ENCODE measurements around the gene GAS5. TPM values are rescaled to one million over a fixed set of nuclear protein-coding genes. Genes with fewer than 3 reads are reported as not detected.
A peak's percentile ranks its signal among the peaks of the same experiment; 100 is the strongest.

GAS5 gene
- total and polyA plus RNA-seq, 5 donors from 2014 or later = 279 to 511 (median 414) TPM

DNA sequence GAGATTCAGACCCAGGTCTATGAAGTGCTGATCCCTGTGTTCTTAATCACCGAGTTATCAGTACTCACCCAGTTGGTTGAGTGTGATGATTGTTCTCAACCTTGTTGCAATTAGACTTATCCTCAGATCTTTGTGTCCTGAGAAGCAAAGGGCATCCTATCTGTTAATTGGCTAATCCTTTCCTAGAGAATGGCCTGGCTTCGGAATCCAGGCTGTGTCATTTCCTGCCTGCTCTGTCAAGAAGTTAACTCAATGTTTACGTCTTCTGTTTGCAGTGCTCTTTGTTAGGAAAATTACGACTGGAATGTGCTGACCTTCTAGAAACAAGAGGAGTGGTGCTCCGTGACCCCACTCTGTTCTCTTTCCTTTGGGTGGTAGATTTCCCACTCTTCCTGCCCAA lies 14.7 kb downstream of the GAS5 start:
- Histone ChIP-seq H3K9me3 (ENCODE audit: control insufficient read depth in 2 of 2, low read length in 2 of 2) (no peaks in the 10 kb centered on the region), H3K27ac (ENCODE audit: insufficient read depth, low read length, poor library complexity, severe bottlenecking) (no peak overlapping the region), H3K36me3 (ENCODE audit: control insufficient read depth, insufficient read depth, low read length) (peaks cover 53% of the 10 kb centered on the region), H3K4me1 (ENCODE audit: control insufficient read depth, insufficient read depth, low read length, poor library complexity, severe bottlenecking) (no peaks in the 10 kb centered on the region), H3K27me3 (ENCODE audit: control insufficient read depth, insufficient read depth, low read length) (no peaks in the 10 kb centered on the region), H3K4me3 (ENCODE audit: low read depth, low read length) (no peak overlapping the region)
- Mint-ChIP-seq H3K4me3 (no peak overlapping the region), H3K27ac (no peak overlapping the region), H3K27me3 (no peaks in the 10 kb centered on the region), H3K9me3 (no peaks in the 10 kb centered on the region), H3K4me1 (peaks cover 5 to 6% (median 5%) of the 10 kb centered on the region in 4 donors), H3K36me3 (peaks cover 45% of the 10 kb centered on the region)
- ATAC-seq (ENCODE audit: low read depth in 2 of 2) = no peak
- no peak for DNase-seq

DNA sequence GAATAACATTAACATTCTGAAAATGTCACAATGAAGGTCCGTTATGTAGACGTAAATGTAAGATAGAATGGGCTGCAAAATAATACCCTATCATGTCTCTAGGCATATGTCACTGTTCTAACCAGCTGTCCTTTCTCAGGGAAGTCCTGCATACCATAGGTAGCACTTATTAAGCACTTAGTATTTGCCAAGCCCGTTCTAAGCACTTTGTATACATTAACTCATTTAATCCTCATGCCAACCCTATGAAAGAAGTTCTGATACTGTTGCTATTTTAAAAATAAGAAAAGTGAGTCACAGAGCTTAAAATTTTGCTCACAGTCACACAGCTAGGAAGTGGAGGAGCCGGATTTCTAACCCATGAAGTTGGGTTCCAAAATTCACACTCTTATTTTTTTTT lies 15.7 kb downstream of the GAS5 start:
- no peak overlapping the region for H3K4me3 ChIP-seq (ENCODE audit: low read depth, low read length)
- H3K36me3 ChIP-seq (ENCODE audit: control insufficient read depth, insufficient read depth, low read length) = peaks cover 44% of the 10 kb centered on the region
- no peak for DNase-seq
- H3K9me3 ChIP-seq (ENCODE audit: control insufficient read depth in 2 of 2, low read length in 2 of 2) = no peaks in the 10 kb centered on the region
- H3K4me1 ChIP-seq (ENCODE audit: control insufficient read depth, insufficient read depth, low read length, poor library complexity, severe bottlenecking) = no peaks in the 10 kb centered on the region
- no peaks in the 10 kb centered on the region for H3K9me3 Mint-ChIP-seq
- peak overlapping the region in 1 of 3 donors; percentile 6 for H3K27ac Mint-ChIP-seq
- no peaks in the 10 kb centered on the region for H3K27me3 ChIP-seq (ENCODE audit: control insufficient read depth, insufficient read depth, low read length)
- no peak overlapping the region for H3K4me3 Mint-ChIP-seq
- peaks cover 5 to 11% (median 5%) of the 10 kb centered on the region in 4 donors for H3K4me1 Mint-ChIP-seq
- no peaks in the 10 kb centered on the region for H3K27me3 Mint-ChIP-seq
- H3K27ac ChIP-seq (ENCODE audit: insufficient read depth, low read length, poor library complexity, severe bottlenecking) = no peak overlapping the region
- H3K36me3 Mint-ChIP-seq = peaks cover 37% of the 10 kb centered on the region
- ATAC-seq (ENCODE audit: low read depth in 2 of 2) = no peak

DNA sequence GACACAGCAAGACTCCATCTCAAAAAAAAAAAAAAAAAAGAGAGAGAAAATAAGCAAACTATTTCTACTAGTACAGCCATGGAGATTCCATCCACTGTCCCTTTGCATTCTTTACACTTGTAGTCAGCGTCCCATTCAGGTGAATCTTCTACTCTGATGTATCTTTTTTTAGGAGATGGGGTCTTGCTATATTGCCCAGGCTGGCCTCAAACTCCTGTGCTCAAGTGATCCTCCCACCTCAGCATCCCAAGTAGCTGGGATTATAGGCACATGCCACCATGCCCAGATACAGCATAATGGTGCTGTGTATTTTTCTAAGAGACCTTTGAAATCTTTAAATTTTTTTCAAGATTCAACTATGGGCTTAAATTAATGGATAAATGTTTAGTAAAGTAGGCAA lies 35.0 kb downstream of the GAS5 start:
- H3K27ac Mint-ChIP-seq = no peak overlapping the region
- no peaks in the 10 kb centered on the region for H3K9me3 Mint-ChIP-seq
- ATAC-seq (ENCODE audit: low read depth in 2 of 2) = no peak
- H3K27ac ChIP-seq (ENCODE audit: insufficient read depth, low read length, poor library complexity, severe bottlenecking) = no peak overlapping the region
- H3K4me1 ChIP-seq (ENCODE audit: control insufficient read depth, insufficient read depth, low read length, poor library complexity, severe bottlenecking) = peaks cover 5% of the 10 kb centered on the region
- DNase-seq = no peak
- no peaks in the 10 kb centered on the region for H3K9me3 ChIP-seq (ENCODE audit: control insufficient read depth in 2 of 2, low read length in 2 of 2)
- H3K4me1 Mint-ChIP-seq = peaks cover 0 to 16% (median 8%) of the 10 kb centered on the region in 4 donors
- peaks cover 59% of the 10 kb centered on the region for H3K36me3 ChIP-seq (ENCODE audit: control insufficient read depth, insufficient read depth, low read length)
- no peak overlapping the region for H3K4me3 Mint-ChIP-seq
- H3K27me3 ChIP-seq (ENCODE audit: control insufficient read depth, insufficient read depth, low read length) = no peaks in the 10 kb centered on the region
- H3K4me3 ChIP-seq (ENCODE audit: low read depth, low read length) = no peak overlapping the region
- H3K27me3 Mint-ChIP-seq = no peaks in the 10 kb centered on the region
- H3K36me3 Mint-ChIP-seq = peaks cover 23% of the 10 kb centered on the region

DNA sequence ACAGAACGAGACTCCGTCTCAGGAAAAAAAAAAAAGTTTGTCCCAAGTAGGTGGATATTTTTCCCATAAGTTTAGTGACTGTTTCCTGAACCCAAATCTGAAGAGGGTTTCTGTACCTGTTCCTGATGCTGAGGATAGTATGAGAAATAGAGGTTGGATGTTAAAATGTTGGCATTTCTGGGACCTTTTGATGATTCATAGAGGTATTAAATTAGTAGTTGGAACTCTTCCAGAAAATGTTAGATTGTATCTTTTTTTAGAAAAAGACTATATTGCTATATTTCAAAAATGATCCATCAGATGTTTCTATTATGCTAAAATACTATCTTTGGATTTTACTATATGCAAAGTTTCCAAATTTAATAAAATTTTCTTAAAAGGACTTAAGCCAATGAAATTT lies 40.2 kb downstream of the GAS5 start:
- Mint-ChIP-seq H3K4me1 (peaks cover 24 to 50% (median 34%) of the 10 kb centered on the region in 4 donors), H3K9me3 (peaks cover 0 to 2% (median 0%) of the 10 kb centered on the region in 7 donors), H3K27me3 (no peaks in the 10 kb centered on the region), H3K27ac (no peak overlapping the region), H3K4me3 (peak overlapping the region in 2 of 4 donors; percentile 7 to 13), H3K36me3 (peaks cover 8% of the 10 kb centered on the region)
- H3K27ac ChIP-seq (ENCODE audit: insufficient read depth, low read length, poor library complexity, severe bottlenecking) = no peak overlapping the region
- H3K27me3 ChIP-seq (ENCODE audit: control insufficient read depth, insufficient read depth, low read length) = no peaks in the 10 kb centered on the region
- H3K36me3 ChIP-seq (ENCODE audit: control insufficient read depth, insufficient read depth, low read length) = peaks cover 21% of the 10 kb centered on the region
- H3K4me1 ChIP-seq (ENCODE audit: control insufficient read depth, insufficient read depth, low read length, poor library complexity, severe bottlenecking) = peaks cover 29% of the 10 kb centered on the region
- ATAC-seq (ENCODE audit: low read depth in 2 of 2) (no peak), DNase-seq (no peak)
- no peaks in the 10 kb centered on the region for H3K9me3 ChIP-seq (ENCODE audit: control insufficient read depth in 2 of 2, low read length in 2 of 2)
- H3K4me3 ChIP-seq (ENCODE audit: low read depth, low read length) = no peak overlapping the region

DNA sequence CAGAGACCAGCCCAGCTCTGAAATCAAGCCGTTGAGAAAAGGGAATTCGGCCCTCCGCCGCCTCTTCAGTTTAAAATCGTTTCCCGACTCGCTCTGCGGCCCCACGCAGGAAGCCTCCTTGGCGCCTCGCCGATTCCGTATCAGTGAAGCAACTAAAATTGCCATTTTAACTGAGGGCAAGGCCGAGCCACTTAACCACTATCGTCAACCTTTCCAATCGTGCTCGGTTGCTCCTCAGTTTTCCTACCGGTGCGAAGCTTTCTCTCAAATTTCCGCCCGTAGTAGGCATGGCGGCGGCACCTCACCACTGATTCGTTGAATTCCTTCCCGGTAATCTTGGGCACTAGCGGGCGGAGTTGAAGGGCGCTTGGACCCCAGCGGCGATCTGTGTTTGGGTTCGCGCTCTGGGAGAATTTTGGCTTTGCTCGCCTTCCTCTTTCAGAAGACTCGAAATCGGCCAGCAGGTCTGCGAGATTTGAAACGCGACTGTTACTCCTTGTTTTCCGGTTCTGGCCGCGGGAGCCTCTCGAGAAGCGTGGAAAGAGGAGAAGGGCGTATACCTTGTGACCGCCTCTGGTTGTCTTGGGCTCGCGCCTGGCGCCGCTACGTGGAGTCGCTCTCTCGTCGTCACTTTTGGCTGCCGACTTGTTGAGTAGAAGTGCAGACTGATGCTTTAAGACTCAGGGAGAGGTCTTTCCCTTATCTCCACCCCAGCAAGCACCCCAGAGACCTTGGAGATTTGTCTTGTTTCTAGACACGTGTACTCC lies 43.3 kb downstream of the GAS5 start, which contains the start of the genes CENPL and DARS2:
Gene CENPL, minus strand, starts transcription at position 569 of the 767 bp plus-strand sequence. CDS start 13,584 bp downstream, outside the sequence.
Gene DARS2, plus strand, starts transcription at position 359 of the 767 bp plus-strand sequence. CDS start 557 bp downstream, outside the sequence.
- Mint-ChIP-seq H3K4me3 (peak within 1 kb of the TSS; percentile 93 to 96 (median 94)), H3K27me3 (no peaks in the 10 kb centered on the region), H3K36me3 (peaks cover 9% of the 10 kb centered on the region), H3K27ac (peak within 1 kb of the TSS; percentile 95 to 98 (median 97)), H3K9me3 (peaks cover 0 to 2% (median 0%) of the 10 kb centered on the region in 7 donors), H3K4me1 (peaks cover 35 to 73% (median 48%) of the 10 kb centered on the region in 4 donors)
- Histone ChIP-seq H3K27me3 (ENCODE audit: control insufficient read depth, insufficient read depth, low read length) (no peaks in the 10 kb centered on the region), H3K36me3 (ENCODE audit: control insufficient read depth, insufficient read depth, low read length) (peaks cover 3% of the 10 kb centered on the region), H3K27ac (ENCODE audit: insufficient read depth, low read length, poor library complexity, severe bottlenecking) (peak within 1 kb of the TSS; percentile 93), H3K4me1 (ENCODE audit: control insufficient read depth, insufficient read depth, low read length, poor library complexity, severe bottlenecking) (peaks cover 29% of the 10 kb centered on the region), H3K9me3 (ENCODE audit: control insufficient read depth in 2 of 2, low read length in 2 of 2) (no peaks in the 10 kb centered on the region), H3K4me3 (ENCODE audit: low read depth, low read length) (peak within 1 kb of the TSS; percentile 99)
- peak; percentile 90 to 92 for ATAC-seq (ENCODE audit: low read depth in 2 of 2)
- peak; percentile 88 to 98 (median 93) for DNase-seq

DNA sequence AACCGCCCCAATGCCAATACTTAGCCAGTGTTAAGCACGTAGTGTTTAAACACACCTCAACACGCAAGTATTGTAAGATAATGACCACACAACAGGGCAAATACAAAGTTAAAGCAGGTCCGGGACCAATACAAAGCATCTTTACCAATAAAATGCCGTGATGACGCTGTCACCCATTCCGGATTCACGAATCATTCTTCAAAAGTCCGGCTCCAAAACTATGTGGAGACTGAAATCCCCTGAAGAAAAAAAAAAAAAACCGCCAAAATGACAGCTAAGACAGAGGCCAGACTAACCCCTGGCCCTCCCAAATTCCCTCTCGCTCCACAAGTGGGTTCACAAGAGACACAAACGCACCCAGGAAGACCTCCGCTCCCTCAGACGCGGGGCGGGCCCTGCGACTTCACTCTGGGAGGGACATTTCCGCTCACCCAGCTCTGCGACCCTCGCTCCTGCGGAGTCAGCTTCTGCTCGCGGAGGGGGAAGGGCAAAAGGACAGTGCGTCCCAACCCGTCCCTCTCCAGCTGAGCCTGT lies 43.9 kb downstream of the GAS5 start:
- peaks cover 32 to 70% (median 47%) of the 10 kb centered on the region in 4 donors for H3K4me1 Mint-ChIP-seq
- ATAC-seq (ENCODE audit: low read depth in 2 of 2) = peak; percentile 6
- peak overlapping the region; percentile 95 to 98 (median 97) for H3K27ac Mint-ChIP-seq
- peaks cover 3% of the 10 kb centered on the region for H3K36me3 ChIP-seq (ENCODE audit: control insufficient read depth, insufficient read depth, low read length)
- peaks cover 29% of the 10 kb centered on the region for H3K4me1 ChIP-seq (ENCODE audit: control insufficient read depth, insufficient read depth, low read length, poor library complexity, severe bottlenecking)
- peaks cover 9% of the 10 kb centered on the region for H3K36me3 Mint-ChIP-seq
- H3K27ac ChIP-seq (ENCODE audit: insufficient read depth, low read length, poor library complexity, severe bottlenecking) = peak overlapping the region; percentile 93
- no peaks in the 10 kb centered on the region for H3K27me3 ChIP-seq (ENCODE audit: control insufficient read depth, insufficient read depth, low read length)
- peaks cover 0 to 2% (median 0%) of the 10 kb centered on the region in 7 donors for H3K9me3 Mint-ChIP-seq
- H3K4me3 Mint-ChIP-seq = peak overlapping the region; percentile 93 to 96 (median 94)
- no peaks in the 10 kb centered on the region for H3K9me3 ChIP-seq (ENCODE audit: control insufficient read depth in 2 of 2, low read length in 2 of 2)
- H3K4me3 ChIP-seq (ENCODE audit: low read depth, low read length) = peak overlapping the region; percentile 99
- H3K27me3 Mint-ChIP-seq = no peaks in the 10 kb centered on the region
- DNase-seq = no peak

DNA sequence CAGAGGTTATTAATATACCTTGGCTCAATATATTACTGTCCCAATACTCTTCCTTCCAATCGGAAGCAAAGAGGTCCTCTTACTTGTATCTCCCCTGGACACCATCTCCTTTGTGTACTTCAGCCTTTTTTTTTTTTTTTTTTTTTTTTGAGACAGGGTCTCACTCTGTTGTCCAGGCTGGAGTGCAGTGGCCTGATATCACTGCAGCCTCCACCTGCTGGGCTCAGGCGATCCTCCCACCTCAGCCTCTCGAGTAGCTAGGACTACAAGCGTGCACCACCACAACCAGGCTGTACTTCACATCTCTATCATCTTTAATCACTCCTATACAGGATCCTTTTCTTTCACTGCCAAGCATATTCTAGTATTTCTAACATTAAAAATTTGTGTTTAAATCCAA lies 46.1 kb downstream of the GAS5 start:
- no peaks in the 10 kb centered on the region for H3K36me3 ChIP-seq (ENCODE audit: control insufficient read depth, insufficient read depth, low read length)
- no peaks in the 10 kb centered on the region for H3K27me3 Mint-ChIP-seq
- DNase-seq (no peak), ATAC-seq (ENCODE audit: low read depth in 2 of 2) (no peak)
- peak overlapping the region in 3 of 4 donors; percentile 5 to 56 (median 39) for H3K4me3 Mint-ChIP-seq
- H3K4me1 Mint-ChIP-seq = peaks cover 30 to 62% (median 39%) of the 10 kb centered on the region in 4 donors
- H3K27ac Mint-ChIP-seq = peak overlapping the region in 2 of 3 donors; percentile 1 to 4
- no peak overlapping the region for H3K27ac ChIP-seq (ENCODE audit: insufficient read depth, low read length, poor library complexity, severe bottlenecking)
- H3K4me1 ChIP-seq (ENCODE audit: control insufficient read depth, insufficient read depth, low read length, poor library complexity, severe bottlenecking) = peaks cover 22% of the 10 kb centered on the region
- peaks cover 0 to 2% (median 0%) of the 10 kb centered on the region in 7 donors for H3K9me3 Mint-ChIP-seq
- no peak overlapping the region for H3K4me3 ChIP-seq (ENCODE audit: low read depth, low read length)
- no peaks in the 10 kb centered on the region for H3K9me3 ChIP-seq (ENCODE audit: control insufficient read depth in 2 of 2, low read length in 2 of 2)
- H3K27me3 ChIP-seq (ENCODE audit: control insufficient read depth, insufficient read depth, low read length) = no peaks in the 10 kb centered on the region
- peaks cover 12% of the 10 kb centered on the region for H3K36me3 Mint-ChIP-seq
